HG03025 (cell line): ENCODE data around the gene NPY4R.
"Not testable (repeated sequence)": the region's sequence is repeated elsewhere in the genome, so short reads cannot be mapped to it uniquely, and the experiment has no call there.

ENCODE experiments used
- ATAC-seq: cut with Tn5 transposase; IDR thresholded peaks from one replicate; pipeline ENCODE4 v1.9.1; 2021; ENCODE audit warnings: mild to moderate bottlenecking, moderate library complexity; ENCODE audit not compliant: unreplicated experiment, low FRiP score

The NPY4R gene

GRCh38 chr10:46459579-46459978 is 6.2 kb downstream of the NPY4R start:
- not testable (repeated sequence) for ATAC-seq

- ATAC-seq = not testable (repeated sequence)
Measured at GRCh38 chr10:46457071-46457470, 8.7 kb downstream of the NPY4R start.

GRCh38 chr10:46455992-46456391 is 9.8 kb downstream of the NPY4R start:
- not testable (repeated sequence) for ATAC-seq

- not testable (repeated sequence) for ATAC-seq
Measured at GRCh38 chr10:46451365-46451764, 14.4 kb downstream of the NPY4R start.

- not testable (repeated sequence) for ATAC-seq
Measured at GRCh38 chr10:46450829-46451228, 14.9 kb downstream of the NPY4R start.

- ATAC-seq = not testable (repeated sequence)
Measured at GRCh38 chr10:46447439-46447838, 18.3 kb downstream of the NPY4R start.

- ATAC-seq = not testable (repeated sequence)
Measured at GRCh38 chr10:46445389-46446122, 20.2 kb downstream of the NPY4R start.

- not testable (repeated sequence) for ATAC-seq
Measured at GRCh38 chr10:46443422-46443821, 22.3 kb downstream of the NPY4R start.

GRCh38 chr10:46442706-46443275 is 23.0 kb downstream of the NPY4R start:
- ATAC-seq = not testable (repeated sequence)

- not testable (repeated sequence) for ATAC-seq
Measured at GRCh38 chr10:46441837-46442278, 23.9 kb downstream of the NPY4R start.

GRCh38 chr10:46440942-46441341 is 24.8 kb downstream of the NPY4R start:
- ATAC-seq = not testable (repeated sequence)

- ATAC-seq = not testable (repeated sequence)
Measured at GRCh38 chr10:46423550-46423949, 42.2 kb downstream of the NPY4R start.

GRCh38 chr10:46419570-46420379 is 46.0 kb downstream of the NPY4R start:
- ATAC-seq = not testable (repeated sequence)

GRCh38 chr10:46418283-46418682 is 47.5 kb downstream of the NPY4R start:
- ATAC-seq = not testable (repeated sequence)

GRCh38 chr10:46415291-46415690 is 50.5 kb downstream of the NPY4R start:
- ATAC-seq = not testable (repeated sequence)

GRCh38 chr10:46412665-46413064 is 53.1 kb downstream of the NPY4R start:
- ATAC-seq = not testable (repeated sequence)

- ATAC-seq = not testable (repeated sequence)
Measured at GRCh38 chr10:46411123-46411522, 54.6 kb downstream of the NPY4R start.
